NCI-H2029 treated with DMSO at 0.1 percent for 48 hours (cell line): ENCODE measurements around the gene SLC17A2.
A peak's percentile ranks its signal among the peaks of the same experiment; 100 is the strongest.
"Not testable (repeated sequence)": the region's sequence is repeated elsewhere in the genome, so short reads cannot be mapped to it uniquely, and the experiment has no call there.

ENCODE experiments used
- DNase-seq: peaks from one replicate; lab custom pipeline; 2025; lab: John Stamatoyannopoulos, UW

SLC17A2 gene

GRCh38 chr6:25951296-25952032, 21.0 kb upstream of the SLC17A2 start:
- DNase-seq, result no peak

DNA sequence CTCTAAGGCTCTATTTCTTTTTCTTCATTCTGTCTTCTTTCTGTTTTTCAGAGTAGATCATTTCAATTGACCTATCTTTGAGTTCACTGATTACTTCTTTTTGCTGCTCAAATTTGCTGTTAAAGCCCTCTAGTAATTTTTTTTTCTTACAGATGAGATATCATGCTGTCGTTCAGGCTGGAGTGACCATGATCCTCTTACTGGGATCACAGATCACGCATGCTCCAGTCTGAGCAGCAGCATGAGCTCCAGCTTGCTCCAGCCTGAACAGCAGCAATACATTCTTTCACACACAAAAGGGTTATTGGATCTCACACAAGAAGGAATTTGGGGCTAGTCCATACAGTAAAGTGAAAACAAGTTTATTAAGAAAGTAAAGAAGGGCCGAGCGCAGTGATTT, 19.8 kb upstream of the SLC17A2 start:
- DNase-seq, result no peak

GRCh38 chr6:25949695-25950094, 19.2 kb upstream of the SLC17A2 start:
- DNase-seq, result no peak

DNA sequence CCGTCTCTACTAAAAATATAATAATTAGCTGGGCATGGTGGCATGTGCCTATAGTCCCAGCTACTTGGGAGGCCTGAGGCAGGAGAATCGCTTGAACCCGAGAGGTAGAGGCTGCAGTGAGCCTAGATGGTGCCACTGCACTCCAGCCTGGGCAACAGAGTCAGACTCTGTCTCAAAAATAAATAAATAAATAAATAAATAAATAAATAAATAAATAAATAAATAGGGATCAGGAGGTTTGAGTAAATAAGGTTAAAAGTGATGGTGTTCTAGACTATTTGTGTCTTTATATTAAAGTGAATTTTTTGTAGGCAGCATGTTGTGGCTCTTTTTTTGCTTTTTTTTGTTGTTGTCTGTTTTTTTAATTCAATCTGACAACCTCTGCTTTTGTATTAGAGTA, 17.0 kb upstream of the SLC17A2 start:
- not testable (repeated sequence) for DNase-seq

DNA sequence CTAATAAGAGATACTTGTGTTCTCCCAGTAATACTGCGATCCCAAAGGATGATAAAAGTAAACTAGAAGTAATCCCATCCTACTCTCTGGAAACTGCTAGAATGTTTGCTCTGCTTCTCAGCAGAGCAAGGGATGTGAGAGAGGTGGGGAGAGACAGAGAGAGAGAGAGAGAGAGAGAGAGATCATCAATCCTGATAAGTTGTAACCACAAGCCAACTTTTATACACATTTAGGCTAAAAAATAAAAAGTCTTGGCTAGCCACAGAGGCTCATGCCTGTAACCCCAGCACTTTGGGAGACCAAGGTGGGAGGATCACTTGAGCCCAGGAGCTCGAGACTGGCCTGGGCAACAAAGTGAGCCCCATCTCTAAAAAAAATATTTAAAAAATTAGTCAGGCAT, 16.1 kb upstream of the SLC17A2 start:
- no peak for DNase-seq

- not testable (repeated sequence) for DNase-seq
Observed at GRCh38 chr6:25945738-25946137, 15.2 kb upstream of the SLC17A2 start.

DNA sequence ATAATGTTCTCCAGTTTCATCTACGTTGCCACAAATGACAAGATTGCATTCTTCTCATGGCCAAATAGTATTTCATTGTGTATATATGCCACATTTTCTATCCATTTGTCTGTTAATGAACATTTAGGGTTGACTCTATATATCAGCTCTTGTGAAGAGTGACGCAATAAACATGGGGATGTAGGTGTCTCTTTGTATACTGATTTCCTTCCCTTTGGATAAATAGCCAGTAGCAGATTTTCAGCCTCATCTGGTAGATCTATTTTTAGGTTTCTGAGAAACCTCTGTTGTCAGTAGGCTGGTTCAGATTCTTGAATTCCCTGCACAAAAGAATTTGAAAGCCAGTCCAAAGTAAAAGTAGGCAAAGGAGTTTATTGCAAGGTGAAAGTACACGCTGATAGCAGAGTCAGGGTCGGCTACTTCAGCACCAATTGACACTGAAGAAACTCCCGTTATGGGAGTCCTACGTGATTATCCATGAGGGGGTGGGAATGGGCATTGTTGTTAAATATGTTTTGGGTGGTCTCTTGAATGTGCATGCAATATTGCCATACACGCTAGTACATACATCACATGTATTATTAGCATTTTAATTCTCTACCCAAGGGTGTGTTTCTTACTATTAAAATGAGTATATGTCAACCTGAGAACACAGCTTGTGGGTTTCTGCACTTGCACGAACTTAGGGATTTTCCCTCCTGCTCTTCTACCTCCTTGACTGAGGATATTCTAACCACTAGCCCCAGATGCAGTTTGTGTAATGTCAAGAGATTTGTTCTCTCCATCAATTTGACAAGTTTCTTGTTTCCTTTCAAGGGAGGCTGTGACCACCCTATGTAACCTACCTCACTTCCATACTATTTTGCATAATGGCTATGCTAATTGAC, 14.4 kb upstream of the SLC17A2 start:
- no peak for DNase-seq

DNA sequence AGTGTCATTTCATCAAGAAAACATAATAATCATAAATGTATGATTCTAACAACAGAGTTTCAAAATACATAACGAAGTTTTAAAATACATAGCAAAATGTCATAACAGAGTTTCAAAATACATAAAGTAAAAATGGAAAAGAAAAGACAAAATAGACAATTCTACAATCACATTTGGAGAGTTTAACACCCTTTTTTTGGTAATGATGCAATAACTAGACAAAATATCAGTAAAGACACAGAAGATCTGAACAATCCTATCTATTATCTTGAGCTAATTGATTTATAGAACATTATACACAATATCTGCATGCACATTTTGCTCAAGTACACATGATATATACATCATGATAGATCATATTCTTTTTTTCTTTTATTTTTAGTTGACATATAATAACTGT, 13.4 kb upstream of the SLC17A2 start:
- DNase-seq, result no peak

DNA sequence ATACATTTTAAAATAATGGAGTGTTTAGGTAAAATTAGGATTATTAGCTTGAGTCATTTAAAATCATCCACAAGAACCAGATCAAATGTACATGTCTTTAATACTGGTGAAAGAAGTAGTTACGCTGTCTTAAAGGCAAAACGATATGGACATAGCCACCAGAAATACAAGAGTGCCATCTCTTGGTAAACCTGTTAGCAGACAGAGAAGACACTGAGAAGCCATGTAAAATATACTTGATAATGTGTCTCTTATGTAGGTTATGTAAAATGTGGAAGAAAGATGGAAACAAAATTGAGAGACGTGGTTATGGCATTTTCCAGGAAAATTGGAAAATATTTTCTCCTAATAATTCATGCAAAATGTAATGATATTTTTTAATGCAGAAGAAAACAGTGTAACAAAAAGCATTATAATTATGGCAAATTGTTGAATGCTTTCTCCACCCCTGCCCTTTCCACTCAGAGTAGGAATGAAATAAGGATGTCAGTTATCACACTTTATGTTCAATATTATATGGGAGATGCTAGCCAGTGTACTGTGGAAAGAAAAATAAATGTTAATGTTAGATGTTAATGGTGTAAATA, 12.2 kb upstream of the SLC17A2 start:
- peak; percentile 8 for DNase-seq

GRCh38 chr6:25939593-25939992, 9.1 kb upstream of the SLC17A2 start:
- no peak for DNase-seq

DNA sequence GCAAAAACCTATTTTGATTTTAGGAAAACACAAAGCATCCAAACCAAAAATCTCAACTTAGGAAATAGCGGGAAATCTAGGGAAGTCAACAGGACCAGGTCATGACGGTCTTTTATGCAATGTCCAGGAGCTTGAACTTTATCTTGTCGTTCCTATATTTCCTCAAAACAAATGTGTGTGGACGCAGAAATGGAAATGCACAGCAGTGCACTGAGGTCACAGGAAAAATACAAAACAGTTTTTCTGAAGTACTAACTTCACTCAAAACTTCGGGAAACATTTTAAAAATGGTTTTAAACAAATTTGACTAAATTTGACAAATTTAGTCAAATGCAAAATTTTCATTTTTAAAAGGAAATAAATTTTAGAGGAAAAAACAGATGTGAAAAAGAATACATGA, 5.5 kb upstream of the SLC17A2 start:
- DNase-seq, result no peak

- no peak for DNase-seq
Observed at GRCh38 chr6:25934735-25935313, 4.3 kb upstream of the SLC17A2 start.

DNA sequence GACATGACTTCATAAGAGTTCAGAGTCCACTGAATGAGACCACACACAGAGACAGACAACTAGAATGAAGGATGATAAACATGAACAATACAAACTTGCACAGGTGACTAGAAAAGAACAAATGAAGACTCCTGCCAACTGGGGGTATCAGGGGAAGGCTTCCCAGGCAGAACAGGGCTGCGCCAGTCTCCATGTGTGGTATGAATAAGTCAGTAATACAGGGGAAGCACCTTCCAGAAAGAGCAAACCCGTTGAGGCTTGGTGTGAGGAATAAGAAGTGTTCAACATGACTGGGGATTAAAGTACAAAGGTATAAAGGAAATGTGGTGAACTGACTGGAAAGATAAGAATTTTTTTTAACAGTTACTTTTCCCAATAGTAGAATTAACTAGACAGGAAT, 3.7 kb upstream of the SLC17A2 start:
- no peak for DNase-seq

DNA sequence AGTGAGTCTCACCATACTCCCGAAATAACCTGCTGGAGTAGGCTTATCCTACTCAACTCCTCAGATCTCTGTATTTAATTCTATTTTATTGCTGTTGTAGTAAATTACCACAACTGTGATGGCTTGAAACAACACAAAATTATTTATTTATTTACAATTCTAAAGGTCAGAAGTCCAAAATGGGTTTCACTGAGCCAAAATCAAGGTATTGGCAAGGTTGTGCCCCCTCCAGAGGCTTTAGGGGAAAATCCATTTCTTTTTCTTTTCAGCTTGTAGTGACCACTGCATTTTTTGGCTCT, 869 bp upstream of the SLC17A2 start:
- no peak for DNase-seq

GRCh38 chr6:25929785-25930184, 706 bp downstream of the SLC17A2 start:
- DNase-seq, result not testable (repeated sequence)

DNA sequence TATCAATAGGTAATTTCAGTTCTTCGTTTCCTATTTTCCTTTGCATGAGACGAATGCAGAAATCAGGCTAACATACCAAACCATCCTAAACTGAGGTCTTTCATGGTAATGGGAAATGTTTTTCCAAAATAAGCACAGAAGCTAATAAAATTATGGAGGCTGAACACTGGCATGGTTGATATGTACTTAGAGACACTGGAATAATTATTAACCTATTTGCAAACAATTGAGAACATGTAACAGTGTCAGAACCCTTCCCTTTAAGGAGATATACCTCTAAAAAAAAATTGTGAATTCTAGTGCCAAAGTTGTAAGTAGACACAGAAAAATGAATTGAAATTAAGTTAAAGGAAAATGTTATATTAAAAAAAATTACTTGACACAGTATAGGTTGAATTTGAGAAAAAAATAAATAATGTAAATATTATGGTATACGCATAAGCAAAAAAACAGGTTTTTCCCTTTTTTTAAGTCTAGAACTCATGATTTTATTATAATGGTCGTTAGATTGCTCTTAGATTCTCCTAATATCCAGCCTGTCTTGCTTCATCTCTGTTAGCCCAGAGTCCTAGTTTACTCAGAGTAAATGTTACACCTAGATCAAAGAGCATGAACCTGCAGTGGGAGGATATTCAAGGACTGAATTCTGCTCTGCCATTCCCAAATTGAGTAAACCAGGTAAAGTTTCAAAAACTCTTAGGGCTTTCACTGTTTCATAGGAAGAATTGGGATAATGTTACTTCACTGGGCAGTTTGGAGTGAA, 1.7 kb downstream of the SLC17A2 start:
- no peak for DNase-seq

DNA sequence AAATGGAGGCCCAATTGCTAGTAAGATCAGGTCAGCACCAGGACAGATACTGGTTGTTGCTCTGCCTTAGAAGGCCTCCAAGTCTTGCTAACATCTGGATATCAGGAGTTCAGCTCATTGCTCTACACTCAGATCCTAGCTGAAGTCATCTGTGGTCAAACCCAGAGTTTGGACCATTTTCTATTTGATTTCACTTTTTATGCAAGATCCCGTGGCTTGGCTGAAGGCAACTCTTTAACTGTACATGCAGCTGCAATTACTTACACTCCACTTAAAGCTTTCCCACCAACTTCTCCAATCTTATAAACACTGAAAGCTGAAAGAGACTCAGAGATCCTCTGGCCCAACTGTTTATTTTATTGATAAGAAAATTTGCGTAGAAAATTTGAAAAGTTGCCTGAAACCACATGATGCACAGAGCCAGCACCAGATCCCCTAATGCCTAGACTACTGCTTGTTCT, 2.7 kb downstream of the SLC17A2 start:
- no peak for DNase-seq

DNA sequence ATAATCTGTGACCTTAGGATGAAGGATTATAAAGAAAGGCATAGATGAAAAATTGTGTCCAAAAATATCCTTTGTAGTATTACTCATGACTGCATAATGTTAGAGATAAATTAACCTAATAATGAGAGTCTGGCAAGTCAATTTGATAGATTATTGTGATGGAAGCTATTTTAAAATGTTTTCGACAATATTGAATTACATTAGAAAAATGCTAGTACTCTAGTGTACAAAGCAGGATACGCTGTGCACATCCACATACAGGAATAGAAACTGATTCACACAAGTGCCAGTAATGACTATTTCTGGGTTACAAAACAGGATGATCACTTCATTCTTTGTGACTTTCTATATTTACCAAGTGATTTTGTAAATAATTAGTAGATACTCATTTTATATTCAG, 3.3 kb downstream of the SLC17A2 start:
- no peak for DNase-seq

GRCh38 chr6:25925876-25926275, 4.6 kb downstream of the SLC17A2 start:
- DNase-seq, result no peak

DNA sequence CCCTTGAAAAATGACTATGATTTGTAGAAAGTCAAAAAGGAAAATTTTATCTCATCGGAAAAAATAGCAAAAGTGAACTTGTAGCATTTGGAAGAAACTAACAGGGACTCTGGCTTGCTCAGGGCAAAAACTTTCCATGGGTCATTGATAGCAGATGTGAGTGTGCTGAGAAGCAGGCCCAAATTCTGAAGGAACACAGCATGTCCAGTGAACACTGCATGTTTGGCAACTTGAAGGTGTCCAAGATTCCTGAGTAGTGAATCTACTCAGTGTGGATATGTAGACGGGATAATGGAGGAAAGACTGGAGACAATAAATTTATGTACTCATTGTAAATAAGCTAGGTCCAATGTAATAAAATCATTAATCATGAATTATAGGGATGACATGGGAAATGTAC, 8.2 kb downstream of the SLC17A2 start:
- no peak for DNase-seq

DNA sequence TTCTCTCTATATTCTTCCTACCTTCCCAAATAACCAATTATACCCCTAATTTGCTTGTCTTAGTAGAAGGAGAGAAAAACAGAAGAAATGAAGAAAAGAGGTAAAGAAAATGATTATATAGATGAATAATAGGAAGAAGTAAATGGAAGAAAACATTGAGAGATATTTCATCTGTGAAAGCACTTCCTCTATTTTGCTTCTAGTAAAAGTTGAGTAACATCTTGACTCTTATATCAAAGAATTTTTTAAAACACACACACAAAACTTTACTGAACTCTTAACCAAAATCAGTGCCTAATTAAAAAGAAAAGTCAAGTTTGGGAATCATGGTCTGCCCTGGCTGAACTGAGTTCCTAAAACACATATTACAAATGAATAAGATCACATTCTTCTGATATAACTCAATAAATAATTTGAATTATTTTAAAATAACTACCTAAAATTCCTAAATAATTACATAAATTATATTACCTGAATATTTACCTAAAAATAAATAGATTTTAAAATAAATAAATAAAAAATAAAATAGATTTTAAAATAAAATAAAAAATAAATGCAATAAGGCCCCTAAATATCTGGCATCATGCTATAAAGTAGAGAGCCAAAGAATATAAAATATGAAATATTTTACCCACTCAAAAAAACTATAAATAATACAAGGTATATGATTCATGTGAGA, 8.8 kb downstream of the SLC17A2 start:
- DNase-seq, result no peak
